Chondrocyte (in vitro differentiated cells): Measurements from ENCODE around the gene UNC13B. TPM values are rescaled to one million over a fixed set of nuclear protein-coding genes. Genes with fewer than 3 reads are reported as not detected.

Source experiments
- DNase-seq: peaks from one replicate; pipeline ENCODE4 v3.0.0; 2021; ENCODE audit warnings: mixed read lengths, low spot score
- H3K27ac Mint-ChIP-seq: one replicate; pipeline ENCODE4 v1.8.0; 2021; ENCODE audit warnings: mild to moderate bottlenecking, moderate library complexity, mixed read lengths; ENCODE audit not compliant: unreplicated experiment
- H3K27me3 Mint-ChIP-seq: 2 replicates; pipeline ENCODE4 v1.8.0; 2021; ENCODE audit warnings: low read depth, mixed read lengths
- H3K36me3 Mint-ChIP-seq: 2 replicates; pipeline ENCODE4 v1.8.0; 2021; ENCODE audit warnings: low read depth, mixed read lengths
- H3K4me1 Mint-ChIP-seq: 2 replicates; pipeline ENCODE4 v1.8.0; 2021; ENCODE audit warnings: low read depth, mild to moderate bottlenecking, mixed read lengths
- H3K4me3 Mint-ChIP-seq: one replicate; pipeline ENCODE4 v1.8.0; 2021; ENCODE audit warnings: mild to moderate bottlenecking, moderate library complexity, mixed read lengths; ENCODE audit not compliant: unreplicated experiment
- H3K9me3 Mint-ChIP-seq: 2 replicates; pipeline ENCODE4 v1.8.0; 2021; ENCODE audit warnings: low read depth, mixed read lengths
- CTCF ChIP-seq: fragments of 200-600 bp; sonication (generic); IDR thresholded peaks from 2 replicates; pipeline ENCODE4 v1.5.0; 2021; ENCODE audit warnings: antibody characterized with exemption, mild to moderate bottlenecking, moderate library complexity
- total RNA-seq: library from RNA; stranded (reverse); gene quantifications from 3 replicates; pipeline ENCODE4 v1.2.1, GENCODE V29; 2021

Gene UNC13B
- total RNA-seq, 1 donor from 2014 or later: 32.8 TPM

GRCh38 chr9:35355939-35356338, 194.1 kb downstream of the UNC13B start:
- H3K4me3 Mint-ChIP-seq: no peak overlapping the region

GRCh38 chr9:35357116-35357515, 195.3 kb downstream of the UNC13B start:
- DNase-seq: no peak
- no peak for TF ChIP-seq CTCF
- H3K4me1 Mint-ChIP-seq: no peaks in the 10 kb centered on the region

More at GRCh38 chr9:35355939-35356338, 194.1 kb downstream of the UNC13B start:
- Mint-ChIP-seq H3K9me3 (no peaks in the 10 kb centered on the region), H3K27ac (no peak overlapping the region), H3K27me3 (no peaks in the 10 kb centered on the region), H3K36me3 (peaks cover 6% of the 10 kb centered on the region), H3K4me1 (peaks cover 5% of the 10 kb centered on the region)
- no peak for DNase-seq
- no peak for TF ChIP-seq CTCF

GRCh38 chr9:35357826-35358225, 196.0 kb downstream of the UNC13B start:
- no peak for TF ChIP-seq CTCF
- Mint-ChIP-seq H3K27me3 (no peaks in the 10 kb centered on the region), H3K4me1 (no peaks in the 10 kb centered on the region), H3K27ac (no peak overlapping the region), H3K36me3 (peaks cover 4% of the 10 kb centered on the region), H3K9me3 (no peaks in the 10 kb centered on the region), H3K4me3 (no peak overlapping the region)
- no peak for DNase-seq

More at GRCh38 chr9:35357116-35357515, 195.3 kb downstream of the UNC13B start:
- H3K9me3 Mint-ChIP-seq: no peaks in the 10 kb centered on the region
- H3K4me3 Mint-ChIP-seq: no peak overlapping the region
- peaks cover 6% of the 10 kb centered on the region for H3K36me3 Mint-ChIP-seq
- no peaks in the 10 kb centered on the region for H3K27me3 Mint-ChIP-seq
- no peak overlapping the region for H3K27ac Mint-ChIP-seq

GRCh38 chr9:35364817-35365585, 203.2 kb downstream of the UNC13B start:
- TF ChIP-seq CTCF: no peak
- Mint-ChIP-seq H3K4me1 (peaks cover 17% of the 10 kb centered on the region), H3K27ac (no peak overlapping the region)

GRCh38 chr9:35366627-35367026, 204.8 kb downstream of the UNC13B start:
- no peaks in the 10 kb centered on the region for H3K27me3 Mint-ChIP-seq
- TF ChIP-seq CTCF: no peak
- peaks cover 17% of the 10 kb centered on the region for H3K4me1 Mint-ChIP-seq
- no peak overlapping the region for H3K4me3 Mint-ChIP-seq
- H3K36me3 Mint-ChIP-seq: peaks cover 9% of the 10 kb centered on the region
- DNase-seq: no peak
- no peaks in the 10 kb centered on the region for H3K9me3 Mint-ChIP-seq
- H3K27ac Mint-ChIP-seq: no peak overlapping the region

More at GRCh38 chr9:35364817-35365585, 203.2 kb downstream of the UNC13B start:
- Mint-ChIP-seq H3K36me3 (peaks cover 2% of the 10 kb centered on the region), H3K4me3 (no peak overlapping the region), H3K27me3 (no peaks in the 10 kb centered on the region), H3K9me3 (no peaks in the 10 kb centered on the region)
- DNase-seq: no peak
